OCI-LY1 (cell line): Measurements from ENCODE around the gene BNC1.

Experiments used
- EZH2 ChIP-seq: fragments of 200-600 bp; sonication (generic), shearing (Covaris generic); IDR thresholded peaks from 2 replicates; pipeline ENCODE4 v1.8.0; 2017; ENCODE audit warnings: borderline replicate concordance, mixed run types, mild to moderate bottlenecking, antibody characterized with exemption, low read length, moderate library complexity, mixed read lengths
- TF ChIP-seq, protein P1 (sequence below): fragments of 200-600 bp; sonication (generic), shearing (Covaris generic); IDR thresholded peaks from 2 replicates; pipeline ENCODE4 v1.5.1; 2017; ENCODE audit warnings: mild to moderate bottlenecking, antibody characterized with exemption, low read length, moderate library complexity, mixed read lengths

DNA sequence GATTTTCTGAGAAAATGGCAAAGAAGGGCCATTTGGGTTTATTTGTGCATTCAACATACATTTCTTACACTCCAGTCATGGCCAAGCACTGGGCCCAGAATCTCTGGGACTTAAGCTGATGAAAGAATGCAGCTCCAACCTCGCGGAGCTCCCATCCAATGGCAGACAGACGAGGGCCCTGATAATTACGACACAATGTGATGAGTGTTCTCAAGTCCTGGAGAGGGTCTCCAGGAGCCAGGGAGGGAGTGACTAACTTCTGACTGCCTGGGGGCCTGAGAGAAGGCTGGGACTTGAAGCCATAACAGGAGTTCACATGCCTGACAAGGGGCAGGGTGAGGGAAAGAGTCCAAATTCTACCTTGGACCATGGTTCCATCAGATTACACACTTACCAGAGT, 42.6 kb upstream of the BNC1 start:
- TF ChIP-seq, protein P1, sequence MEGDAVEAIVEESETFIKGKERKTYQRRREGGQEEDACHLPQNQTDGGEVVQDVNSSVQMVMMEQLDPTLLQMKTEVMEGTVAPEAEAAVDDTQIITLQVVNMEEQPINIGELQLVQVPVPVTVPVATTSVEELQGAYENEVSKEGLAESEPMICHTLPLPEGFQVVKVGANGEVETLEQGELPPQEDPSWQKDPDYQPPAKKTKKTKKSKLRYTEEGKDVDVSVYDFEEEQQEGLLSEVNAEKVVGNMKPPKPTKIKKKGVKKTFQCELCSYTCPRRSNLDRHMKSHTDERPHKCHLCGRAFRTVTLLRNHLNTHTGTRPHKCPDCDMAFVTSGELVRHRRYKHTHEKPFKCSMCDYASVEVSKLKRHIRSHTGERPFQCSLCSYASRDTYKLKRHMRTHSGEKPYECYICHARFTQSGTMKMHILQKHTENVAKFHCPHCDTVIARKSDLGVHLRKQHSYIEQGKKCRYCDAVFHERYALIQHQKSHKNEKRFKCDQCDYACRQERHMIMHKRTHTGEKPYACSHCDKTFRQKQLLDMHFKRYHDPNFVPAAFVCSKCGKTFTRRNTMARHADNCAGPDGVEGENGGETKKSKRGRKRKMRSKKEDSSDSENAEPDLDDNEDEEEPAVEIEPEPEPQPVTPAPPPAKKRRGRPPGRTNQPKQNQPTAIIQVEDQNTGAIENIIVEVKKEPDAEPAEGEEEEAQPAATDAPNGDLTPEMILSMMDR, result no peak
- TF ChIP-seq EZH2, result no peak
